GM18498 (cell line): Measurements from ENCODE around the gene STMP1.

Experiments used
- ATAC-seq: cut with Tn5 transposase; IDR thresholded peaks from one replicate; pipeline ENCODE4 v1.9.1; 2021; ENCODE audit warnings: mild to moderate bottlenecking, moderate library complexity; ENCODE audit not compliant: unreplicated experiment

The STMP1 gene

DNA sequence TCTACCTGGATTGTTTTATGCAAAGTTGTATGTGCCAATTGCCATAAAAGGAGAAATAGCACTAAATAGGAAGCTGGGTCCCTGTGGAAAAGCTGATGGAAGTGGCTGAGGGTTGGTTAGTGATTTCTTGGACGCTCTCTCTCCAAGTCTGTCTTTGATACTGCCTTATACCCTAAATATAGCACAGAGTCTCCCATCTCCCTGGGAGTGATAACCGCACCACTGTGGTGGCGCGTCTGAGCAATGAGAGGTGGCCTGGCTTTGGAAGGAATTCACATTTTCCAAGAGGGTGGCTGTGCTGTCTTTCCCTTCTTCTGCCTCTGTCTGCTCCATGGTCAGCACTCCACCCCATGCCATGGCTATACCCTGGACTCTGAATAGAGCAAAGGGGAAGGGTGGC is 31.2 kb downstream of the STMP1 start:
- no peak for ATAC-seq

DNA sequence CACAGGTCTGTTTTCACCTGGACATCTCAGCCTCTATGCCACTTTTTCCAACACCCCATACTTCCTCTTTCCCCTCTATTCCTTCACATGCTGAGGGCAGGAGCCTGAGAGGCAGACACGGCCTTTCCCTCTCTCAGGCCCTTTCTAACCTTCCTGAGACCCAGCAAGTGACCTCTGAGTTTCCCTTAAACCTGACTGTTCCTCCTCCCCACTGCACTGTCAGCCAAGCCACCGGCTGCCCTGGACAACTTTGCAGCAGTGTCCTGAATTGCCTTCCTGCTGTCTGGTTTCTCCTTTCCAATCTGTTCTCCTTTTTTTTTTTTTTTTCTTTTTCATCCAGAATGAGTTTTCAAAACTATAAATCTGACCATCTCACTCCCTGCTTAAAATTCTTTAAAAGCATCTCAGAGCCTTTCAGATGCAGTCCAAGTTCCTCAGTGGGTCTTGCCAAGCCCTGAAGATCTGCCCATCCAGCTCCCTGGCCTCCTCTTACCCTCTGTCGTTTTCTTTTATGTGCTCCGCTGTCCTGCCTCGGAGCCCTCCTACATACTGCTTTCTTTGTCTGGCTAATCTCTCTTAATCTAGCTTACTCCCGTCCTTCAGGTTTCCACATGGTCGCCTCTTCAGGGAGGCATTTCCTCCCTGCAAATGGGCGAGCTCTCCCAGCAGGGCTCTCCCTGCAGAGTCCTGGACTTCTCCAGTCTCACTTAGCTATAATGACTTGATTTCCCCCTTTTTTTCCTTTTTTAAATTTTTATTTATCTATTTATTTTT is 35.1 kb downstream of the STMP1 start:
- ATAC-seq = no peak

DNA sequence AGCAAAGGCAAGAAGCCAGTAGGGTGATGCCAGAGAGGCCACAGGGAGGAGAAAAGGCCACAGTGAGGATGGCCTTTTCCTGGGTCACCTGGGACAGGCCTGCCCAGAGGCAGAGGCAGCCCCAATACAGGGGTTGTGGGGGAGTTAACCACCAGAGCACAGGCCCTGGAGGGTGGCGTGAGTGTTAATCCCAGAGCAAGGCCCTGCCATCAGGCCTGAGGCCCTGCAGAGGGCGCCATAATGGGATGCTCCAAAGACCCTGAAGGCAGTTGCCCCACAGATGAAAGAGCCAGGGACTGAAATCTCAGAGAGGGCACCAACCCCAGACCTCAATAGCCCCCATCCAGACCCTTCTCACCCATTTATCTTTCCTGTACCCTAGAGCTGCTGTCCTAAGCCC is 41.8 kb downstream of the STMP1 start:
- no peak for ATAC-seq

DNA sequence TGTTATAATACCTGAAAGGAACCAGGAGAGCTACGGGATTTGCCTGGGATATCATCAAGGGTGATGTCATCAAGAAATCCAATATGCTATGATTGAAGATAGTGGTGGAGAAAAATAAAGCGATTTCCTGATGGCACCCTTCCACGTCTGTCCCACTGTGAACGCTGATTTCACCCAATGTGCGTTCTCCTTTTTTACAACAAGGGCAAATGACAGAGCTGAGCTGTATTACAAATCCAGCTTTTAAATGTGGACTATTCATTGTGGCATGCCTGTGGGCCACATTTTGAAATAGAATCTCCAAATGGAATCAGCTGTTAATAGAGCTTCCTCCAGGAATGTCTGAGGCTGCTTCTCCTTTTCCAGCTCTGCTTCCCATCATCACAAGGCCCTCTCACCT is 42.4 kb downstream of the STMP1 start:
- ATAC-seq = no peak

DNA sequence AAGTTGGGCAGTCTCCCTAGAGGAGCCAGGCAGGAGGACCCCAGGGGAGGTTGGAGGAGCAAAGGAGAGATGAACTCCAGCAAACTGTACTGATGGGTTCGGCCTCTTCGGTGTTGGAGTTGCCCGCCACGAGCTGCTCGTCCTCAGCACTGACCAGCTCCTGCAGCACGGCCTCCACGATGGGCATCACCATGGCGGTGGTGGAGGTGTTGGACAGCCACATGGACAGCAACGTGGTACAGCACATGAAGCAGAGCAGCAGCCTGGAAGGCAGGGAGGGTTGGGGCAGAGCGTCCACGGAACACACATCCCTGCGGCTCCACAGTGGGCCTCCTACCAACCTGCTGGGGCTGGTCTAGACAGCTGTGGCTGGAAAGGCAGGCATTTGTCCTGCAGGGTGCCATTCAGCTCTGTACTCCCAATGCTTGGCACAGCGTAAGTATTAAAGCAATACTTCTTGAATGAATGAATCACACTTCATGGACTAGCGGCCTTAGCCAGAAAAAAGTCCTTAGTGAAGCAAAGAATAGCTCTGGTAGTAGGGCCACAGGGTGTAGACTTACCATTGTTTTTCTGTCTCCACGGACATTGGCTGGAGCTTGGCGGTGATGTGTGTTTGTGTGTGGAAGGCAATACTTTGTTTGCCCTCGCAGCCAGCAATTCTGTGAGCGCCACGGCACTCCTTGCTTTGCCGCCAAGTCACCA is 43.9 kb downstream of the STMP1 start:
- ATAC-seq = no peak

DNA sequence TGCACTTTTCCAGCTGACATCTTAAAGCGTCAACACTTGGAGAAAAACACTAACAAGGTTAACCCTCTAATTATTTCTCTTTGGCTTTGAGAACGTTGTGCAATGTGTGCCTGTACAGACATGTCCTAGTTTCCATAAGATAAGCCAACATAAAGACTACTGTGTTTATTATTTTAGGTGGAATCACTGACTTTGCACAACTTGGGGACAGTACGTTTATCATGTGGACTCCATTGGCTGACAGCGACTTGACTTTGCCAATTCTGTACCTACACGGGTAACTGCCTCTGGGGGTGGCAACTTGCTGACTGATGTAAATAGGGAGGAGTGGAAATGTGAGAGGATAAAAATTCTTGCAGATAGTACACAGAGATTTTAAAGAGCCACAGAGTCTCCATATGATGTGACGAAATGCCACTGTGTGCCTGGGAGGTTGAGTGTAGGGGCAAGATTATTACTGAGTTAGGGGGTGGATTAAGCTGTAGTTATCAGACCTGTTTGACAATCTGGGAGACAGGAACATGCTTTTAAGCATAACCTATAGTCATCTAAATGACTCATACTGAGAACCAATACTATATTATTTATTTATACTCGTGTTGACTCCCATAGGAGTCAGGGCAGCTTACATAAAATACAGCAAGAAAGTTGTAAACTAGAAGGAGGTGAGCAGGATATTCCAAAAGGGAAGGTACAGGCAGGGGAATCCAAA is 44.7 kb downstream of the STMP1 start:
- no peak for ATAC-seq

DNA sequence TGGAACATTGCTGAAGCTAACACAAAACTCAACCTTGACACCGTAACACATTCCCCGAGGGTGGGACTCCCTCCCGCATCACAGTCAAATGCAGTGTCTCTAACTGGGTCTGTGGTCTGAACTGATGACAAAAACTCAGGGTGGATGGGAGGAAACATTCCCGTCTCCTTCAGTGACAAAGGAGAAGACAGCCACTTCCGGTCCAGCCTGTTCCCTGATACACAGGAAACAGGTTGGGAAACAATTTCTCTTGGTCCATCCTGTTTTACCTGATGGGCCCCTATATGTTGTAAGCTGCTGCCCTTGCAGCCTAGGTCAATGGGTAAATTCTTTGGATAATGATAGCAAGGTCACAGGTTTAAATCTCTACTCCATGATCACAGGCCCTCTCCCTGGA is 45.3 kb downstream of the STMP1 start:
- ATAC-seq = no peak

DNA sequence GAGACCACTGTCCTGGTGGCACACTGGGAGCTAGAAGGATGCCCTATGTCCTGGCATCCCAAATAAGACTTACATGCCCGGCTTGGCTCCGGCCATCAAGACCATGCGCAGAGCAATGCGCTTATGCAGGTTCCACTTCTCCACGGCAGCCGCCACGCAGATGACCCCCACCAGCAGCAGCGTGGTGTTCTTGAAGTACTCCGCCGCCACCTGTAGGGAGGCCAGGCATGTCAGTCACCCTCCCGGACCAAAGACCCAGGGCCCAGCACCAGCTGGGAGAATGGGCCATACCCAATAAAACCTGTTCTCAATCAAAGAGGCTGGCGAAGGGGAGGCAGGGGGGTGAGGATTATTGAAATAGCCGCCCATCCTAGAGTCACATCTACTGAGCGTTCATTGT is 45.7 kb downstream of the STMP1 start:
- ATAC-seq = no peak

DNA sequence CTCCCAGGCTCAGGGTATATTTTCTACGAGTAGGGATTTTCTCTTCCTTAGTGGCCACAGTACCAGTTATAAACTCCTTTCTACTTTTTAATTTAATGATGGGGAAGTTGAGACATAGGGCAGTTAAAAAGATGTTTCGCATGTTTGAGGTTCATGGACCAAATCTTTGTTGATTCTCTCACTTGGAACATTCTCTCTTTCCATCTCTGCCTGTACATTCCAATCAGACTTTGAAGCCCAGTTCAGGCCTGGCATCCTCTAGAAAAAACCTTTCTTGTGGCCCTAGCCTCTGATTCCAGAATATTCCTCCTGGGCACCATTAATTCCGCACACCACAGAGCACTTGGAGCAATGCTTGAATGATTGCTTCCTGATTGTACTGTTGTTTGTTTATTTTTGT is 47.2 kb downstream of the STMP1 start:
- no peak for ATAC-seq

DNA sequence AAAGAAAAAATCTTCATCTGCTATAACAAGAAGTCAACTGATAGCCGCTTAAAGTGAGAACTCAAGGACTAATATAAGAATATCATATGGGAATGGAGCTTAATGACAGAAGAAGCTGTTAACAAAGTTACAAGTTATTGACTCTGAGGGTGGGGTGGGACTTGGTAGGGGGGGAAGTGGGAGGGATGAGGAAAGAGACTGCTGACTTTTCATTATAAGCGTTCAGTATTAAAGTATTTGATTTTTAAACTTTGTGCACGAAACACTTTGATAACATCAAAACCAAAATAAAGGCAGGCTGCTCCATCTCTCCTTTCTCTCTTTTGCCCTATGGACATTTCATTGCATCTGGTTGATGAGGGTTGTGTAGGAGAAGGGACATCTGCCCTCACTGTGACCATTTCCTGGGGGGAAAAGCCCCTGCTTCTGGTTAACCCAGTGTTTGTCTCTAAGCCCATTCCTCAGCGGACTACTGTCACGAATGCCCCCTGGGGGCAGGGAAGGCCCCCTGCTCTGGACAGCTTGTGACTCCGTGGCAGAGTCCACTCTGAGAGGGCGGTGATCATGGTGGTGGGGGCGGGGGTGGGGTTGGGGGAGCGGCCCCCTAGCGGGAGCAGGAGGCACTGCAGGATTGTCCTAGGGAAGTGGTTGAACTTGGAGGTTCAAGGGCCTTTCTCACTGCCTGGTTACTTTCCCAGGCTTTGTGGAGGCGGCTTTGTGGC is 48.3 kb downstream of the STMP1 start:
- no peak for ATAC-seq

DNA sequence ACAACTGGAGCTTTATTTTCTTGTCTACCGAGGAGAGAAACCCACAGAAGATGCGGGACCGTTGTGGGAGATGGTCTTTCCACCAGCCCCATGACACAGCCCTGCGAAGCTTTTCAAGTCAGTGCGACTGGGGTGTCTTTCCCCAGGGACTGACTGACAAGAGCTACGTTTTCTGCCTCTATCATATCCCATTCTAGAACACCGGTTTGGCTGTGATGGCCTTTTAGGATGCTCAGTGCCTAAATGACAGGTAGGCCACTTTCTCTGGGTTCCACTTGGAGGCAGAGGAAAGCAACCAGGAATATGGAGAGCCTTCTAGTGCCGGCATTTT is 48.8 kb downstream of the STMP1 start:
- no peak for ATAC-seq

DNA sequence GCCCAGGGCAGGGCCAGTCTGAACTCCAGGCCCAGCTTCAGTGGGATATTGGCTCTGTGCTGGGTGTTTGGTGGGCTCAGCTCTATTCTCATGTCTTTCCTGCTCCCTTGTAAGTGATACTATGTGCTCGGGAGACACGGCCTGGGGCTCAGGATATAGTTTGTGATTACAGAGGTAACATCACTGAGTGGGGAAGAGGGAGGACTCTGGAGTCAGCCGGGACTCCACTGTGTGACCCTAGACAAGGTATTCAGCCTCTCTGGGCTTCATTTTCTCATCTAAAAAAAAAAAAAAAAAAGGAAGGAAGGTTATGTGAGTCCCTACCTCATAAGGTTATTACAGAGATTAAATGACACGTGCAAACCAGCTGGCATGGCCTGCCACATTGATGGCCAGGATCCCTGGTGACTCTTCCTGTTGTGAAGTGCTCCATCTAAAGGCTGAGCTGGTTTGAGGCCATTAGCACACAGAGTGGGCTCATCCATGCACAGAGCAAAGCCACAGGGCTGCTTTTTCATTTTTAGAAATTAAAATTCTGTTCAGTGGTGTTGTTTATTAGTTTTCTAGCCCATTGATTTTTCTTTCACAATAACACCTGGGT is 50.0 kb downstream of the STMP1 start:
- ATAC-seq = no peak

DNA sequence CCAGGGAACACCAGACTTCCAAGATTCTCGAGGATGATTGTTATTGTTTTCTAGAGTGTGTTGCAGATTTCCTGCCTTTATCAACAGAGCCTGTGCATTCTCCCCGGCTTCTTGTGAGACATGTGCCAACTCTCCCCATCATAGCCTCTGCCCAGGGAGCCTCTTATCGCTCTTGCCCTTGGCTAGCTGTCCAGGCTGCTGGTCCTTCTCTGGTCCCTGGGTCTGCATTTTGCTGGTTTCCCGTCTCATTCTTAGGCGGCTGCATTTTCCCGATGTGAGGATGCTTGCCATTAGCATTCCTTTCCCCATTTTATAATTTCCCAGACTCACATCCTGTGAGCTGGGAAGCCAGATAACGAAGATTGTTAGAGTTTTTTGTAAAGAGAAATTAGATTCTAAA is 50.5 kb downstream of the STMP1 start:
- no peak for ATAC-seq

DNA sequence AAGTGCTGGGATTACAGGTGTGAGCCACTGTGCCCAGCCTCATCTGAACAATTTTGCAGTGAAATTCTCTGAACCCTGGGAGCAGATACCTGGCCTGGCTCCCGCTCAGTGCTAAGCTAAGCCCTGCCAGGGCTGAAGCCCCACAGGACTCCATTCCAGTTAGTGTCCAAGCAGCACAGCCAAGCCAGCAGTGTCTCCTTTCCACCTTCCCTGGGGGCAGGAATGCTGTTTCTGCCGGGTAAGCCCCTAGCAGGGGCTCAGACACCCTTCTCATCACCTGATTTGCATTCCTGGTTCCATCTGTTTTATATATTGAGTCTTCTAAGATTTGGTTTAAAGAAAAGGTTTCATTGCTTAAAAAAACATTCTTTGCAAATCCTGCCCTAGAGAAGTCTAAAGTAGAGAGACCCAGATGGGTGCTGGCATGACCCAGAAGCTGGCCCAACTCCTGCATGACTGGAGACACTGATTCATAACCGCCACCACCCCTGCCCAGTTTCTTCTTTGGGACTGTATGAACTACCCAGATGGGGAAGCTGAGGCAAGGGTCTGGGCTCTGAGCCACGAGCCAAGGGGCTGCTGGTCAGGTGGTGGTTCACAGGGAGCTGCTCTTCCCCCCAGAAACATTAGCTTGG is 51.6 kb downstream of the STMP1 start:
- no peak for ATAC-seq

DNA sequence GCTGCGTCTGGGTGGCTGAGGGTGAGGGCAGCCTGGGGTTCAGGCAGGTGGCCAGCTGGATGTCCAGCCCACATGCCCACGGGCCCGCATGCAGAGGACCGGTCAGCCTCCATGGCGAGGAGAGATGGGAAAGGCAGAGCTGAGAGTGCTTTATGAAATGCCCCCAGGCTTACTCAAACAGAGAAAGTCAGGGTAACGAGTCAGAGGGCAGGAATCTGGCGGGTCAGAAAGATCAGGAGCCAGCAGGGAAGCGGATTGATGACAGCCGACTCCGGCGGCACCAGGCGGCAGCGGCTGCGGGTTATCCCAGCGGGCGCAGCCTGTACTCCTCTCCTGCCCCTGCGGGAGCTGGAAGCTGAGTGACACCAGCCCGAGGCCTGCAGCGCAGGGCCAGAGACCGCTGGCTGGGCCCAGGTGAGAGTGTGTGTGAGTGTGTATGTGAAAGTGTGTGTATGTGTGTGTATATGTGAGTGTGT is 52.3 kb downstream of the STMP1 start:
- ATAC-seq = no peak

DNA sequence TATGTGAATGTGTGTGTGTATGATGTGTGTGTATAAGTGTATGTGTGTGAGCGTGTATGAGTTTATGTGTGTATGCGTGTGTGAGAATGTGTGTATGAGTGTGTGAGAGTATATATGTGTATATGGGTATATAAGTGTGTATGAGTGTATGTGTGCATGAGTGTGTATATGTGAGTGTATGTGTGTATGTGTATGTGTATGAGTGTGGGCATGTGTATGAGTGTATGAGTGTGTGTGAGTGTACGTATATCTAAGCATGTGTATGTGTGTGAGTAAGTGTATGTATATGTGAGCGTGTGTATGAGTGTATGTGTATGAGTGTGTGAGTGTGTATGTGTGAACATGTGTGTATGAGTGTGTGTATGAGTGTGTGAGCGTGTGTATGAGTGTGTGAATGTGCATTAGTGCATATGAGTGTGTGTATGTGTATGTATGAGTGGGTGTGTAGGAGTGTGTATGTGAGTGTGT is 52.8 kb downstream of the STMP1 start:
- no peak for ATAC-seq

DNA sequence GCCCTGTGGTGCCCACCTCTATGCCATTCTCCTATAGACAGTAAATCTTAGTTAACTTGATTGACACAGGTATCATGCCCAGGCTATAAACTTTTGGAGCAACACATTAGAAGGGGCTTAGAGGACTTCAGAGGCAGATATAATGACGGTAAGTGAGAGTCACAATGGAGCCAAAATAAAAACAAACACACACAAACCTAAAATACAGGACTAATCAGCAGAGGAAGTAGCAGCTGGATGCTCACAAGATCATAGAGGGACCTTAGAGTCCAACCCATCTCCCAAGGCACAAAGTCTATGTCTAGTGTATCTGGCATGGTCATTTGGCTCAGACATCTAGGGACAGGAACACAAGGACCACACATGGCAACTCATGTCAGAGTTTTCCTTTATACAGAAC is 53.4 kb downstream of the STMP1 start:
- ATAC-seq = no peak

DNA sequence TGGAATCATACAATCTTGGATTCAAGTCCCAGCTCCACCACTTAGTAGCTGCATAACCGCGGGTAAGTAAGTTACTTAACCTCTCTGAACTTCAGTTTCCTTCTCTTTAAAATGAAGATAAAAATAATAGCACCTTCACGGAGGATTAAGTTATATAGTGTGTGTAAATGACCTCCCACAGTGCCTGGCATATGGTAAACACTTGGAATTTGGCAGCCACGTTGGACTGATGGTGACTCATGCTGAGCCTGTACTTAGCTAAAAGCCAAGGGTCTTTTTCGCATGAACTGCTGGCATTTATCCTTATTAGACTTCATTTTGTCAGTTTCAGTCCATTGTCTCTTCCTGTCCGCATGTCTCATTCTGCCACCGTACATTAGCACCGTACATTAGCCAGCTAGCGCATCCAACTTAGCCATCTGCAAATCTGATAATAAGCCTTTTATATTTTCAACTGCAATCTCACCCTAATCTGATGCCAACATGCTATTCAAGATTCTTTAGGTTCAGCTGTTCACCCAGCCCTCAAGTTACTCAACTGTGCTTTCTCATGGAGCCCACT is 54.4 kb downstream of the STMP1 start:
- ATAC-seq = no peak

DNA sequence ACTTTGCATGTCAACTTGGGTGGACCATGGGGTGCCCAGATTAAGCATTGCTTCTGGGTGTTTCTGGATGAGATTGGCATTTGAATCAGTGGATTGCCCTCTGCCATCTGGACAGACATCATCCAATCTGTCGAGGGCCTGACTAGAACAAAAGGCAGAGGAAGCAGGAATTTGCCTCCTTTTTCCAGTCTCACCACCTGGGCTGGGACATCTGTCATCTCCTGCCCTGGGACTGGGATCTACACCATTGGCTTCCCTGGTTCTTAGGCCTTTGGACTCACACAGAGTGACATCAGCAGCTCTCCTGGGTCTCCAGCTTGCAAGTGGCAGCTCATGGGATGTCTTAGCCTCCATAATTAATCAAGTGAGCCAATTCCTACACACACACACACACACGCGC is 55.4 kb downstream of the STMP1 start:
- no peak for ATAC-seq

DNA sequence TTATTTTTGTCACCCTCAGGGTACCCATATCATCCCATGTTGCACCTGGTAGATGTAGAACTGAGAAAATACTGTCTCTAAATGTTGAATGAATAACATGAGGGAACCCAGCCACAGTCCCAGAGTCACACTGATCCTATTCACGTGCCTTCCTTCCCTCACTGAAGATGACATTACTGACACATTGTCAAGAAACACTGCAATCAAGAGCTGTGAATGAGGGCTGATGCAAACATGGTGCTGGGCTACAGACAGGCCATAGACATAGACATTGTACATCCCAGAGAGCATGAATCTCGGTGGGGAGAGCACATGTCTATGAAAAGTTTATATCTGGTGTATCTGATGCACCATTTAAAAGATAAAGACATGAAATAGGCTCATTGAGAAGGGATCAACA is 55.9 kb downstream of the STMP1 start:
- no peak for ATAC-seq
